Measurements from ENCODE around the gene FBXO21.
"Not testable (repeated sequence)": the region's sequence is repeated elsewhere in the genome, so short reads cannot be mapped to it uniquely, and the experiment has no call there.

FBXO21 gene

DNA sequence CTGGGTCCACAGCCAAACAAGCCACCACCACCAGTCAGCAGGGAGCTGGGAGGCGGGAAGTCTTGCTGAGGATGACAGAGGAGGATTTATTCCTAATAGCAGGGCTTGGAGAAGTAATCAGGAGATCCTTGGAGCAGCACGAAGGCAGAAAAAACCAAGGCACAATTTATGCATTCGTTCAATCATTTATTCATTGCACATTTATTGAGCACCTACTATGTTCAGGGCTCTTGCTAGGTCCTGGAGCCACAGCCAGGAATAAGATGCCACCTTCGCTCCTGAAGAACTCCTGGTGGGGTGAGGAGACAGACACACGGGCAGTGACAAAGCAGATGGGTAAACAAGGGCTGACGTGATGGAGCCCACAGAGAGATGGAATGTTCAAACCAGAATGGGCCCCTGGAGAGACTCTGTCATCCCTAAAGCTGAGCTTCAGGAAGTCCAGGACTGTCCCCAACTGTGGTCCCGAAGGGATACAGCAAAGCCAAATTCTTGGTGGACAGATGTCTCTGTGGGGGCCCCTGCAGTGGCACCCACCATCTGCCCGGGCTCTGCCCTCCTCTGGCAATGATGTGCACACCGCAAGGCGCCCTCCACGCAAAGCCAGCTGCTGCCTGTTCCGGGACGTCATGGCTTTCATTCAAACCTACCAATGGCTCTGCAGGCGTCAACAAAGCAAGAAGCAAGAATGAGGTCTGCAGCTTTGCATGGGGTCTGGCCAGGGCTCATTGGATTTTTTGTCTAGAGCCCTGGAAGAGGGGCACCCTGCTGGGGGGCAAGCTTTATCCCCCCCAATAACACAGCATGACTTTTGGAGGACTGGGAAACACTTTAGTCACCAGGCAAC, 88.1 kb downstream of the FBXO21 start:
- DNase-seq: no peak

DNA sequence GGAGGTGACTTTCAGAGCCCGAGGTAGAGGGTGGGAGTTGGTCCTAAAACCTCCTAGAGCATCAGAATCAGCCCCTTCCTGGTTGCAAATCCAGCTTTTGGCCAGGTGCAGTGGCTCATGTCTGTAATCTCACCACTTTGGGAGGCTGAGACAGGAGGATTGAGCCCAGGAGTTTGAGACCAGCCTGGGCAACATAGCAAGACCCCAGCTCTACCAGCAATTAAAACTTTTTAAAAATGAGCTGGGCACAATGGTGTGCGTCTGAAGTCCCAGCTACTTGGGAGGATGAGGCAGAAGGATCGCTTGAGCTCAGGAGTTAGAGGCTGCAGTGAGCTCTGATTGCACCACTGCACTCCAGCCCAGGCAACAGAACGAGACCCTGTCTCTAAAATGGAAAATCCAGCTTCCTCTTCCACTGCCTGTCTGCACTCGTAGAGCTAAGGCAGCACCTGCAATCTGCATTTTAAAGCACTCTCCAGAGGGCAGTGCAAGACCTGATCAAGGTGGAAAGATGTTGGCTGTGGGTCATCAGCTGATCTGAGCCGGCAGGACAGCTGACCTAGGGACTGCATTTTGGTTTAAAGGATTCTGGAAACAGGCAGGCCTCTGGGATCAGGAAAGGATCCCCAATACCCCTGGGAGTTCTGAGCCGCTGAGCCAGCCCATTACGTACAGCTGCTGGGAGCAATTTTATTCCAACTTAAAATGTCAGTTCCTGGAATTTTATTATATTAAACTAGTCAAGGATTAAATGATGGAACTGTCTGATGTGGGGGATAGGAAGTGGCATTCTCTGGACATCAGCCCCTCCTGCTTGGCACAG, 89.2 kb downstream of the FBXO21 start:
- no peak for DNase-seq

DNA sequence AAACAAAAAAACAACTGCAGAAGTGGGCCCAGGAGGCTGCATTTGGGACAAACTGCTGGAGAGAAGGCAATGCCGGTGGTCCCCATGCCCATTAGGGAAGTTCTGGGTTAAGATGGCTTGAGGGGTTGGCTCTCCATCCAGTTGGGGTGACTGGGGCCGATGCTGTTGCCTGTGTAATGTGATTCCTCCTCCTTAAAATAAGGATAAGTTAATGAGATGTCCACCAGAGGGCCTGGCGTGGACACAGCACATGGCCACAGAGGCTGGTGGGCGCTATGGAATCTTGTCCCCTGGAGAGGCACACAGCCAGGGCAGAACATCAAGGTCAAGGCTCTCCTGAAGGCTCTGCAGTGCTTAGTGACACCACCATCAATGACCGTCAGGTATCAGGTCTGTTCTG, 90.0 kb downstream of the FBXO21 start:
- no peak for DNase-seq

DNA sequence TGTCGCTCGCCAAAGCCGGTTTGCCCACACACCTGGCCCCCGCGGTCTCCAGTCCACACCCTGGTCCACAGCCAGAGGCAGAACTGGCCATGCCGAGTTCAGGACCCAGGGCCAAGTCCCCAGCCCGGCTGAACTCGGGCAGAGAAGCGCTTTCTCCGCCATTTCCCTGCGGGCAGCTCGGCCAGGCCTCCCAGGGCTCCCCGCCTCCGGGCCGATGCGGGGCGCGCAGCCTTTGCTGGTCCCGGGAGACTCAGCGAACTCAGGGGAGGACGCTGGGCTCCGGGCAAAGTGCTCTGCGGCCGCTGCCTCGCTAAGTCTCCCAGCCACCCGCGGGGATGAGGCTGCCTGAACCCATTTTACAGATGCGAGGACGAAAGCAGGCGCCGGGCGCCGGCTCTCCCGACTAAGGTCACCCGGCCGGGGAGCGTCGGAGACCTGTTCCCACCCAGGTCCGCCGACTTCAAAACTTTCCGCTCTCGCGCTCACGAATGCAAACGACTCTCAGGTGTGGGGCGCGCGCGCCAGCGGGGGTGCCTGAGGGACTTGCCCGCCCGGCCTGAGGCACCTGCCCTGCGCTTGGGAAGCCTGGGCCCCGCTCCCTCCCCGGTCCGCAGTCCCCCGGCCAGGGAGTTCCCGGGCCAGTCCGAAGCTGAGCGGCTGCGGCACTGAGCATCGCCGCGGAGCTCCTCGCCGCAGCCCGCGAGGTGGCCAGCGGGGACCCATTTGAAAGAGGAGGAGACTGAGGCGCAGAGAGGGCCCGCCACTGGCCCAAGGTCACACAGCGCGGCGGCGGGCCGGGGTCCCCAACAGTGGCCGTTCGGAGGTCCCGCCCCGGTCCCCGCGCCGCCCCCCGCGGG, 91.7 kb downstream of the FBXO21 start:
- no peak for DNase-seq

DNA sequence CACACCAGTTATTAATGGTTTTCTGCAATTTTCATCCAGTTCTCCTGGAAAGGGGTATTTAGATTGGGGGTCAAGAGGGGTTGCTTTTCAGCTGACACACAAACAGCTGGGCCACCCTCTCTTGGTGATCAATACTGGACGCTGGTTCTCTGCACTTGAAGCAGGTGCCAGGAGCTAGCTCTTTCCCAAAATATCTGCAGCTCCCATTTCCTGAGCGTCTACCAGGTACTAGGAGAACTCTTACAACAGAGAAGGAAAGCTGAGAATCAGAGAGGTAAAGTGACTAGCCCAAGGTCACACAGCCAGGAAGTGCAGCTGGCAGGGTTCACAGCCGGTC, 92.3 kb downstream of the FBXO21 start:
- no peak for DNase-seq

DNA sequence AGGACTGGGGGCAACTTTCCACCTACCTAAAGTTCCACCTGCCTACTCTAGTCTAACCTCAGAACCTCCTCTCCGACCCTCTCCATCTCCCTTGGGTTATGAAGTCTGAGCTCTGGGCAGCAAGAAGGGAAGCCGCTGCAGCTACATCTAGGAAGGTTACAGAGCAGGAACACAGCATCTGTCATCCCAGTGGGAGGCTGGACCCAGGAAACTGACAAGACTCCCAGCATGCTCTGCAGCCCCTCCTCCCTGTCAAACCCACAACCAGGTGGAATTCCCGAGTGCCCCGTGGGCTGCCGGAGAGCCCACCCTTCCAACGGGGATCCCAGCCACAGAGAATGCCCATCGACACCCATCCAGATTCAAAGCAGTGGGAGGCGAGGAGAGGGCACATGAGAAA, 93.1 kb downstream of the FBXO21 start:
- no peak for DNase-seq

DNA sequence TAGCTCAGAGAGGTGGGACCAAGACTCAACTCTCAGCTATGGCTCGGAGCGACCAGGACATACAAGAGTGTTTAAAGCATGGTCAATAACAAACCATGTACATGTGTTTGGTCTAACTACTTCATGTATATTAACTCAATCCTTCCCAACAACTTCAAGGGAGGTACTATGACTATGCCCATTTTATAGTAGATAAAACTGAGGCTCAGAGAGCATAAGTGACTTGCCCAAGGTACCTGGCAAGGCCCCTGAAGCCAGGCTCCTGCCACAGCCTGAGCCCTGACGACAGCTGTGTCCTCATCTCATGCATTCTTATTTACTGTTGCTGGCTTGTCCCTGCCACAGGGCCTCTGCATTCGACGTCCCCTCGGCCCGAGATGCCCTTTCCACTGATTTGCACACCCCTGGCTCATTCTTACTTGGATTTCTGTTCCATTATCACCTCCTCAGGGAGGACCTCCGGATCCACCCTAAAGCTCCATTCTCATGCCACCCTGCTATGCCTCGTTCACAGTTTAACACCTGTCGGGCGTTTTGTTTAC, 93.7 kb downstream of the FBXO21 start:
- no peak for DNase-seq

DNA sequence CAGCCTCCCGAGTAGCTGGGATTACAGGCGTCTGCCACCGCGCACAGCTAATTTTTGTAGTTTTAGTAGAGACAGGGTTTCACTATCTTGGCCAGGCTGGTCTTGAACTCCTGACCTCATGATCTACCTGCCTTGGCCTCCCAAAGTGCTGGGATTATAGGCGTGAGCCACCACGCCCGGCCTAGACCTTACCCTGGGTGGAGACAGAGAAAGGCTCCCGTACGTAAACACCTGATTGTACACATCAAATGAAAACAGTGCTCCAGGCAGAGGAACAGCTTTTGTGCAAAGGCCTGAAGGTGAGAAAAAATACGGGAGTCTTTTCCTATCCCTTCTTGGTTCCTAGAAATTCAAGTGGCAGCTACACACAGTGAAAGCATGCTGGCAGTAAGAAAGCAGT, 95.1 kb downstream of the FBXO21 start:
- DNase-seq: not testable (repeated sequence)

DNA sequence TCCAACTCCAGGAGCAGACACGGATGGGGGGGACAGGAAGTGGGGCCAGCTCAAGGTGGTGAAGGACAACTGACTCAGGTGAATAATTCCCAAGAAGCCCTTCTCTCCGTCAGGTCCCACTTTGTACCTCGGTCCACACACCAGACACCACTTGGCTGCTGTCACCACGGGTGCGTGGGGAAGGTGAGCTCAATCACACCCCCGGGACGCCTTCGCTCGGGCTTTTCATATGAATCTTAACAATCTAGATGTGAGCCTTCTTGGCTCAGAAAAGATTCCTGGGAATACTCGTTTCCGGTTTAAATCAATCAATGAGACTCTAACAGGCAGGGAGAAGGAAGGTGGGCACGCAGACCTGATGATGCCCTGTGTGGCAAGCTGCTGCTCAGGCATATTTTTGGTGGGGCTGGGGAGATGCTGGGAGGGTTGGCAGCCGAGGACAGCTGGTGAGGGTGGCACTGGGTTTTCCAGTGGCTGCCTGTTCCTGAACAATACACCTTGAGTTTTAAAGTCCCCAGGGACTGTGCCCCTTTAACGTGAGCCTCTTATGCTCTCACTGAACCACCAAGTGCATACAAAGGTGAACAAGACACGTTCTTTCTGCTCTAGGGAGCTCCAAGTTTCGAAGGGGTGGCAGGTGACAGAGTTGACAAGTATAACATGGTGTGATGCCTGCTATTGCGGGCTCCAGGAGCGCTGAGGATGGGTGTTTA, 96.2 kb downstream of the FBXO21 start:
- no peak for DNase-seq

DNA sequence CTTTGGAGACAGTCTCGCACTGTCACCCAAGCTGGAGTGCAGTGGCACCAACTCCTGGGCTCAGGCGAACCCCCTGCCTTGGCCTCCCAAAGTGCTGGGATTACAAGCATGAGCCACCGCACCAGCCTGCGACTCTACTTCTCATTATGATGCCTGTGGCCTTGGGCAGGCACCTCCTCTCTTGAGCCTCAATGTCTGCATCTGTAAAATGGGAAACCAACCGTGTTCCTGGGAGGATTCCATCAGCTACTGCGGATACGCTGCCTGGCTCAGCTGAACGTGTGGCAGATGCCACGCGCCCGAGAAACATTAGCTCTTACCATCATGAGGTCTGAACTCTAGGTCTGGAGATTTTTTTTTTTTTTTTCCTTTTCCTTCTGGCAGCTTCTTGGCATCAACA, 96.8 kb downstream of the FBXO21 start:
- no peak for DNase-seq

DNA sequence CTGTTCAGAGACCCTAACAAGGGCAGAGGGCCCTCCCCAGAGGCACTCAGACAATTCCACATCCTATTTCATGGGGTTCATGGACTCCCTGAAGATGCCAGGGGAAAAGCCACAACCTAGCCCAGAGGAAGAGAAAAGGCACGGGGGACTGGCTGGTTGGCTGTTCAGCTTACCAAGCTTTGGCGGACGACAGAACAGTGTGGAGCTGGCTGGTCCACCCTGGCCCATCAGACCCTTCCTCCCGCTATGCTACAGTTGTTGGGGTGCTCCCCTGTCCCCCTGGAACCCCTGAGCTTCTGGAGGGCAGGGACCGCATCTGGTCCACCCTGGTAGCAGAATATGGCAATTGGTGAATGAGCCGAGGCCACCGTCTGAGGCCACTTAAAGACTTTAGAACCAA, 97.4 kb downstream of the FBXO21 start:
- no peak for DNase-seq

DNA sequence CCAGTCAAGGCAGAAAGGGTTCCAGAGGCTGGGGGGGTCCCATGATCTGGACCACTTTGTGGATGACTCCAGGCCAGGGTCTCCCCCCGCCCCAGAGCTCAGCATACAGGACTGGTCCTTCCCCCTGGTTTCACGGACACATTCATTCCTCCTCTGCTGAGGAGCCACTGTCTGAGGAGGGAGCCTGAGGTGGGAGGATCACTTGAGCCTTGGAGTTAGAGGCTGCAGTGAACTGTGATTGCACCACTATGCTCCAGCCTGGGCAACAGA, 97.8 kb downstream of the FBXO21 start:
- DNase-seq: no peak

Data from hippocampal formation (tissue), 2 donors.